CD1c-positive myeloid dendritic cell (primary cell): Measurements from ENCODE around the gene NET1.

Experiments
- DNase-seq: peaks from one replicate; pipeline ENCODE4 v3.0.0-alpha.2; 2016; ENCODE audit errors: extremely low spot score

The NET1 gene

DNA sequence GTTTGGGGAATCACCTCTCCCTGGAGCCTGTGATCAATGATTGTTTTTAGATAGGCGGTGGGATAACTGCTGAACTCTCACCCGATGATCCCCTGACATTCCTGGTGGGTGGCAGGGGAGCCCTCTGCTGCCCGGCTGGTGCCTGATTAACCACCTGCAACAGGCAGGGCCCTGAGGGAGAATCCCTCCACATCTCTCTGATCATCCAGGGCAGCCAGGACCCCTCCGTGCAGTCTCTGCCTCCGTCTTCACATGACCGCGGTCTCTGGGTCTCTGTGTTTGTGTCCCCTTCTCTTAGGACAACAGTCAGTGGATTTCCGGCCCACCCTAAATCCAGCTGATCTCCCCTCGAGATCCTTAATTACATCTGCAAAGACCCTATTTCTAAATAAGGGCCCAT is 69.7 kb downstream of the NET1 start:
- no peak for DNase-seq

DNA sequence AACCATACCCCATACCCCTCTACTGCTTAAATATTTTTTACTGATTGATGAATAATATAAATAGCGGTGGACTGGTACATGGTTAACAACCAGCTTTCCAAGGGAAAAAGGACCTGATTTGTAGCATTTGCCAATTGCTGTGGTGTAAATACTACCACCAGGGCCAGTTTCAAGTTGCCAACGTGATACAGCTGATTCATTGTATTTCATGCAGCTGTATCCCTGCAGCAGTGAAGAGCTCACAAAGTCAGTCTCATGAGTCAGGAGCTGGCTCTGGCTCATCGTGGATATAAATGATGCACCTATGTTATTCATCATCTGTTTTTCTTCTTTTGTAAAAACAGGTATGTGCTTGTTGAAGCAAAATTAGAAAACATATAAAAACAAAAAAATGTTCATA is 71.8 kb downstream of the NET1 start:
- no peak for DNase-seq

DNA sequence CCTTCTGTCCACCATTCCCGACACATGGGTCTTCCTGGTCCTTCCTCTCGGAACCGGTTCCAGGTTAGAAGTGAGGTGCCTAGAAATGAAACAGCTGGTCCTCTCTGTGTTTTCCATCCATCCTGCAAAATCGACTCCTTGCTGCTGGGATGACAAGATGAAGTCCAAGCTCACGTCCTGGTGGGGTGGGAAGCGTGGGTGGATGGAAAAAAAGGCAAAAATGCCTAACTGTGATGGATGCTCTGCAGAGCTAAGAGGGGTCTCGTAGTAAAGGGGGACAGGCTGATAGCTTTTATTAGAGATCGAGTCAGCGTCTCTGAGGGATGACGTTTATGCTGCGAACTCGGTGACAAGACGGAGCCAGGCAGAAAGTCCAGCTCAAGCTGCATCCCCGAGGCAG is 72.9 kb downstream of the NET1 start:
- DNase-seq: no peak

GRCh38 chr10:5485948-5486852 is 73.8 kb downstream of the NET1 start:
- no peak for DNase-seq

- DNase-seq: no peak
Observed at GRCh38 chr10:5486853-5487235, 74.5 kb downstream of the NET1 start.

GRCh38 chr10:5488272-5489161 is 76.2 kb downstream of the NET1 start:
- no peak for DNase-seq

- DNase-seq: no peak
Observed at GRCh38 chr10:5490032-5490431, 77.7 kb downstream of the NET1 start.

- peak; percentile 3 for DNase-seq
Observed at GRCh38 chr10:5490698-5491464, 78.5 kb downstream of the NET1 start.

- DNase-seq: no peak
Observed at GRCh38 chr10:5491477-5491876, 79.1 kb downstream of the NET1 start.

GRCh38 chr10:5492322-5492855 is 80.0 kb downstream of the NET1 start:
- no peak for DNase-seq

- no peak for DNase-seq
Observed at GRCh38 chr10:5492929-5493576, 80.7 kb downstream of the NET1 start.

- no peak for DNase-seq
Observed at GRCh38 chr10:5493691-5494090, 81.3 kb downstream of the NET1 start.

- no peak for DNase-seq
Observed at GRCh38 chr10:5494611-5495010, 82.3 kb downstream of the NET1 start.

DNA sequence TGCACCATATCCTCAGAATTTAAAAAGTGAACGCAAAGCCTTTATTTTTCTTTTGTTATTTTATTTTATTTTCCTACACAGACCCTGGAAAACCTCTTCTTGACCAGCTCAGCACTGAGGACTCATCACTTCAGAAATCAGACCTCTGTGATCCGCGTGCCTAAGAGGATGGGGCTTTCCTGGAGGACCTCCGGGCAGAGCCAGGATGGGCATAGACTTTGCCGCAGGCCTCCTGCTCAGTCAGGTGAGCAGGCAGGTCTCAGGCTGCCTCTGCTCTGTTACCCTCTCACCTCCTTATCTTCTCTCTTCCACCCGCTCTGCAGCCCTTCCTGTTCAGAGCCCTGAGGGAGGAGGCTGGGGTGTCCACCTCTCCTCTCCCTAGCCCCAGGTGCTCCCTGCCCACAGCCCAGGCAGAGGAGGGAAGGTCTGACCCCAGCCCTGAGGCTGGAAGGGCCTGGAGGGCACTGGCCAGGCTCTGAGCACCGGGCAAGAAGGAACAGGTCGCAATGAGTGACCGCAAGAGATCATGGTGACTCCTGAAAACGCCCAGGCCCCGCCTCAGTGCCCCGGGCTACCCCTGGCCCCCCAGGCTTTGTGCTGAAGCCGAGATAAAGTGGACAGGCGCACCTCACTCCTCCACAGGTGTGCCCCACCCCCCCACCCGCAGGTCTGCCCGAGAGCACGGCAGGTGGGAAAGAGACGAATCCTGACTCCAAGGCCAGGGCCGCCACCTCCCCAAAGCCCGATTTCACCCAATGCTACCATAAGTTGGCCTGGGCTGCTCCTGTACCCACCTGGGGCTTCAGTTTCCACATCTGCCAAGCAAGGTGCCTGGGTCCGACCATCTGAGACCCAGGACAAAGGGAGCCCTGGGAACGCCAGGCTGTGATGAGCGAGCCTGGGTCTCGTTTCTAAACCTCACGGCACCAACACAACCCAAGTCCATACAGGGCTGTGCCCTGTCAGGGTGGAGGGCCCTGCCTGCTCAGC is 84.2 kb downstream of the NET1 start:
- DNase-seq: no peak

GRCh38 chr10:5497289-5497688 is 84.9 kb downstream of the NET1 start:
- DNase-seq: no peak

DNA sequence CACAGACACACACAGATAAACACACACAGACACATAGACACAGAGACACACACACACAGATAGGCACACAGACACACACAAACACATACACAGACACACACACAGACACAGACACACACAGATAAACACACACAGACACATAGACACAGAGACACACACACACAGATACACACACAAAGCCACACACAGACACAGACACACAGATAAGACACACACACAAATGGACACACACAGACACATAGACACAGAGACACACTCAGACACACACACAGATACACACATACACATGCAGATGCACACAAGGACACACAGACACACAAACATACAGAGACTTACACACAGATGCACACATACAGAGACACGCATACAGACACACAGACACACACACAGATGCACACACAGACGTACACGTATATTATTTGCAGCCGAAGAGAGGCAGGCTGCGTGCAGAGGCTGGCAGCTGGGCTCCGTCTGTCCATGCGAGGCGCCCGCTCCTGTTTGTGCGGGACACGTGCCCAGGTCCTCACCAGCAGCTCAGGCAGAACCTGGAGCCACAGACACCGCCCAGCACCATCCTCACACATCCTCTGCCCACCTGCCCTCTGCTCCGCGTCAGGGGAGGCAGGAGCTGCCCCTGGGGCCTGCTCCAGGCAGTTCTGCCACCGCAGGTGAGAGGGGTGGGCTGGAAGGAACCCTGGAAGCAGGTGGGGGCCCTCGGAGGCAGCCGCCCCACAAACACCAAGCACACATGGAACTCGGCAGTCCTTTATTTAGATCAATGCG is 85.8 kb downstream of the NET1 start:
- DNase-seq: no peak

DNA sequence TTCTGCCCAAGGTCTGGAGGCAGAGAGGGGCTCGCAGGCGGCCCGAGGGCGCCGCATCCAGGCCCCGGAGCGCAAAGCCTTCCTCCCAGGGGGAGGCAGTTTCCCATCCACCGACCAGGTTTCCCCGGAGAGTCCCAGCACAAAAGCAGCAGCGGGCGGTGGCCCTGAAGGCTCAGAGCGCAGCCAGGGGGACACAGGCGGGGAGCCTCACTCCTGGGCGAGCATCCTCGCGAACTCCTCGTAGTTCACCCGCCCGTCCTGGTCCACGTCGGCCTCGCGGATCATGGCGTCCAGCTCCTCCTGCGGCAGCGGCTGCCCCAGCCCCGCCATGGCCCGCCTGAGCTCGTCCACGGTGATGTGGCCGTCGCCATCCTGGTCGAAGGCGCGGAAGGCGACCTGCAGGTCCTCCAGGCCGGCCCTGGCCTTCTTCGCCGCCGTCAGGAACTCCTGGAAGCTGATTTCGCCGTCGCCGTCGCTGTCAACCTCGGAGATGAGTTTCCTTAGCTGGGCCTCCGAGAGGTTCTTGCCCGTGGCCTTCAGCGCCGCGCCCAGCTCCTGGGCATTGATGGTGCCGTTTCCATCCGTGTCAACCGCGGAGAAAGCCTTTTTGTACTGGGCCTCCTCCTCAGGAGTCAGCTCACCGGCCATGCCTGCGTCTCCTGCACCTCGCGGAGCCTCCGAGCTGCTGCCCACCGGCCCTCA is 86.6 kb downstream of the NET1 start:
- DNase-seq: no peak

DNA sequence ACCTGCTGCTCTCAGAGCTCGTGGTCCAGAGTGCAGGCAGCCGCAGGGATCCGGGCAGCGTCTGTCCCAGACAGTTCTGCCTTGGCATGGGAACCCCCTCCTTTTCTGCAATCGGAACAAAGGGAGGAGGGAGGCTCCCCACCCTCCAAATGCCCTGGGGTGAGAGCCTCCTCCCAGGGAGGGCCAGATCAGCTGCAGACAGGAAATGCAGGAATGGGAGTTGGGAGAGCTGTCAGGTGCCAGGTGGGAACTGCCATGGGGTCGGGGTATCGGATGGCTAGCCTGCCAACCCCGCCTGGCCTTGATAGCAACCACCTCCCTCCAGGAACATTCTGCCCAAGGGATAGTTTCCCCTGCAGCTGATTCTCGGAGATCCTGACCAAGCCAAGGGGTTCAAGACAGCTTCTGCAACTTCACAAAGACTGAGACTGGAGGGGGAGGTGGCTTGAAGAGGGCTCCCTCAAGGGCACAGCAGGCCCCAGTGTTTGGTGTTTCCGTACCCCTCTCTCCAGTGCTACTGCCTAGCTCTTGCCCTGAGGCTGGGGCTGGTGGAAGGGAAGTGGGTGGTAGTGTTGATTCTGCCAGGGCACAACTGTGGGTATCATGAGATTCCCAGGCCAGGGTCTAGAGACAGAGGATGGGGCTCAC is 87.3 kb downstream of the NET1 start, which contains the start of gene CALML5:
CALML5 (minus strand) TSS at position 78 of the 648 bp plus-strand sequence. CDS start 132 bp downstream, outside the sequence.
- no peak for DNase-seq
